GM18873 (cell line): ENCODE data around the gene TMC4.

Source experiments
- ATAC-seq: cut with Tn5 transposase; IDR thresholded peaks from one replicate; pipeline ENCODE4 v1.9.1; 2021; ENCODE audit warnings: mild to moderate bottlenecking, moderate library complexity, moderate number of reproducible peaks; ENCODE audit not compliant: unreplicated experiment, low FRiP score

TMC4 gene

DNA sequence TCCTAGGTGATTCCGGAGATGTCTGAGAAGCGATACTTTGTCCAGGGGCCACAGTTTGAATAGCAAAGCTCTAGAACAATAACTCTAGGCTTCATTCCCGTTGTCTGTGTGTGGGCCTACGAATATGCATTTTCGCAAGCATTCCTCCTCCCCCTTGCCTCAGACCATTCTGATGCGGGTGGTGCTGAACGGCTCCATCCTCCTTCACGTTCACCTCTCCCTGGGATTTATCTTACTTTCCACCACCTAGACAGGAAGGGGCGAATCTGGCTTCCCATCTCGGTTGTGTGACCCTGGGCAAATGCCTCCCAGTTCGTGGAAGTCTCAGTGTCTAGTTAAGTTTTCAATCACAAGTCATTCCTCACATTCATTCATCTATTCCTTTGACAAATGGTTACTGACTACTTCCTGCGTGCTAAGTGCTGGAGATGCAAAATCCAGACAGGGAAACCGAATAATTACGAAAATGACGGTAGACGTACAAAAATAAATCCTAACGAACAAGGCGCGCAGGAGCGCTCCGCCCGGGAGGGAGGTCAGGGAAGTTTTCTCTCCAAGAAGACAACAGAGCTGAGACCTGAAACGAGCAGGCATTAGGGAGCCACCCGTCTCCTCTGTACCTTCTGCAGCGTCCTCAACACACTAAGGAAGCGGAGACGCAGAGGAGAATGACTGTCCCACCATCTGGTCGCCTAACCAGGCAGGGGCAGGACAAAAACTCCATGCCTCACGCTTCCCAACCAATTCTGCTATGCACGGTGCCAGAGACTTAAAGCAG lies 36.7 kb downstream of the TMC4 start:
- peak; percentile 0 for ATAC-seq

- ATAC-seq, result no peak
Measured at GRCh38 chr19:54133957-54134590, 38.9 kb downstream of the TMC4 start.

- ATAC-seq, result no peak
Measured at GRCh38 chr19:54133312-54133956, 39.5 kb downstream of the TMC4 start.

- ATAC-seq, result no peak
Measured at GRCh38 chr19:54129617-54129996, 43.4 kb downstream of the TMC4 start.

GRCh38 chr19:54128796-54129616 lies 44.0 kb downstream of the TMC4 start:
- ATAC-seq, result no peak

DNA sequence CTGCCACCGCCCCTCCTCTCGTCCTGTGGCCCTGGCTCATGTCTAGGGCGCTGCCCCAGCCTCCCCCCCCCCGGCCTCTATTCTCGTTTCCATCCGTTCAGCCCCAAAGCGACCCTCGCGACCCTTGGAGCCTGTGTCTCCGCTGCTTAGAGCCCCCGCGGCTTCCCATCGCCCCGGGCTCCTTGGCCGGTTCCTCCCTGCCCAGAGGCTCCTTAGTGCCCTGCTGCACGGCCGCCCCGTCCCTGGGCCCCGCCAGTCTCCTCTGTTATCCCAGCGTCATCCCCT lies 44.6 kb downstream of the TMC4 start:
- no peak for ATAC-seq

GRCh38 chr19:54127688-54128440 lies 45.1 kb downstream of the TMC4 start:
- ATAC-seq, result no peak

- ATAC-seq, result no peak
Measured at GRCh38 chr19:54125713-54126112, 47.2 kb downstream of the TMC4 start.

DNA sequence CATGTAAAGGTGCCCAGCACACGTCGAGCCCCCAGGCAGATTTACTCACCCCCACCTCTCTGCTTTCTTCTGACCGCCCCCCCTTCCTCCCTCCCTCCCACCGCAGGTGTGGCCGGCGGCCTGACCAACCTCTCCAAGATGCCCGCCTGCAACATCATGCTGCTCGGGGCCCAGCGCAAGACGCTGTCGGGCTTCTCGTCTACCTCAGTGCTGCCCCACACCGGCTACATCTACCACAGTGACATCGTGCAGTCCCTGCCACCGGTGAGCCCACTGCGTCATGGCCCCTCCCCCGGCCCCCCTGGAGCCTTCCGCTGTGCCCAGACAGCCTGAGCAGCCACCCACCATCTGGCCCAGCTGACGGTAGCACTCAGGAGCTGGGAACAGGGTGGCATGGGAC lies 48.6 kb downstream of the TMC4 start:
- ATAC-seq, result no peak

DNA sequence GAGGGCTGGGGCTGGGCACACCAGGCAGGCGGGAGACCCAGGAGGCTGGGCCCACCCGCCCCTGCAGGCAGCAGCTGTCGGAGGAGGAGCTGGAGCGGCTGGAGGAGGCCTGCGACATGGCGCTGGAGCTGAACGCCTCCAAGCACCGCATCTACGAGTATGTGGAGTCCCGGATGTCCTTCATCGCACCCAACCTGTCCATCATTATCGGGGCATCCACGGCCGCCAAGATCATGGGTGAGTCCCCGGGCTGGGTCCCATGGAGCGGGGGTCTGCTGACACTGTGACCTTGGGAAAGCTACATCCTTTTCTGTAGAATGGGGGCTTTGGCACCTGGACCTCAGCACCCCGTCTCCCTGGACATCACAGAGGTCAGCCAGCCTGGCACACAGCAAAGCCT lies 49.3 kb downstream of the TMC4 start:
- ATAC-seq, result no peak

DNA sequence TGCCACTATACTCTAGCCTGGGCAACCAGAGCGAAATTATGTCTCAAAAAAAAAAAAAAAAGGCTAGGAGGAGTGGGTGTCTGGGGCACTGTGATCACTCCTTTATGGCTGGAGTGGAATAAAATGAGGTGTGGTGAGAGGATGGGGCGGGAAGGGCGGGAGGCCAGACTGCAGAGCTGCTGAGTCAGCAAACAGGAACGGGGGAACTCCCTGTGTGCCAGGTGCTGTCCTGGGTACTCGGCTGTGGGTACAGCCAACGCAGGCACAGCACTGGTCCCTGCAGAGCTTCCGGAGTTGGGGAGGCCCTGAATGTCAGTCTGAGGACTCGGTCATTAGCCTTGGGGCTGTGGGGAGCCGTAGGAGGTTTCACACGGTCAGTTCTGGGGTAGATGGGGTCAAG lies 51.7 kb downstream of the TMC4 start:
- no peak for ATAC-seq

GRCh38 chr19:54115109-54116063 lies 57.6 kb downstream of the TMC4 start, which contains the start of the genes PRPF31 and TFPT:
Gene PRPF31 (plus strand): TSS chr19:54115754. CDS start chr19:54118279, 2,525 bp downstream.
Gene TFPT (minus strand): TSS chr19:54115657. CDS start chr19:54115269, 388 bp downstream.
- peak; percentile 68 for ATAC-seq

- ATAC-seq, result no peak
Measured at GRCh38 chr19:54114340-54115108, 58.4 kb downstream of the TMC4 start.
